Measurements from ENCODE around the gene TBP.
A peak's percentile ranks its signal among the peaks of the same experiment; 100 is the strongest.
"Not testable (repeated sequence)": the region's sequence is repeated elsewhere in the genome, so short reads cannot be mapped to it uniquely, and the experiment has no call there.

TBP gene

DNA sequence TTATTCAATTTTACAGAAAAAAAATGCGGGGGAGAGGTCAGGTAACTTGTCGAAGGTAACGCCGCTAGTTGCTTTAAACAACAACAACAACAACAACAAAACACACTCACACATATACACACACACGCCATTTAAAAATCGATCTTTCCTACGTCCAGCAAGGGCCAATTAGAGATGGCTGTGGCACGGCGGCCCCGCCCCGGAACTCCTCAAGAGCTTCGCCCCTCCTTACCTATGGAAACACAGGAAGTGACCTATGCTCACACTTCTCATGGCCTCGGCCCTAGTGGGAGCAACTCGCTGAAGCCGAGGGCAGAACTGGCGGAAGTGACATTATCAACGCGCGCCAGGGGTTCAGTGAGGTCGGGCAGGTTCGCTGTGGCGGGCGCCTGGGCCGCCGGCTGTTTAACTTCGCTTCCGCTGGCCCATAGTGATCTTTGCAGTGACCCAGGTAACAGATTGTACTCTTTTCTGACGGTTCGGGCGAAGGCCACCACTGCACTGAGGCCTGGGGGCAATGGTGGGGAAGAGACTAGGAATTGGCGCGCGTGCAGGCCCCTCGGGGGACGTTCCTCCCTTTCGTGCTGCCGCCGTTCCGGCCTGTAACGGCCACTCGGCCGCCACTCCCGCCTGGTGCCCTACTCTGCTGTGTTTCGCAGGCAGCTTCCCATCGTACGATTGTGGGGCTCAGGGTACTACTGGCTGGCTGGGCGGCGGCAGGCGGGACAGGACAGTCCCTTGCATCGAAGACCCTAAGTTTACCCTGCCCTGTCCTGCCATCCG is at the start of gene TBP:
TBP (plus strand) TSS at position 357 of the 783 bp plus-strand sequence. CDS start 2,661 bp downstream, outside the sequence.
- peak; percentile 92 to 96 (median 93) for DNase-seq (ENCODE audit: low read depth in 3 of 3)

DNA sequence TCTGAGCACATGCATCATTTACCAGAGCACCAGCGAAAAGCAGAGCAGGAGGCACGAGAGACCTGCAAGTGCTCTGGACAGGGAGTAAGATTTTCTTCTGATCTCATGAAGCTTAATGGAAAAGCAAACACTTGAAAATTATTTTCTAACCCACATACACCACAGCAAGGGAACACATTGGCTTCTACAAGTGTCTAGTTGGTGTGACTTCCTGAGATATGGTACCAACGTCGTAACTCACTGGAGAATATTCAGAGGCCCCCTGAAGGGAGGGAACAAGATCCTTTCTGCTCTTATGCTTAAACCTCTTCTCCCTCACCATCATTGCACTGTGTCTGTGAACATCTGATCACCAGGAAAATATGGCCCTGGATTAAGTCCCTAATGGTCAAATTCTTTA is 49.7 kb upstream of the TBP start:
- DNase-seq (ENCODE audit: low read depth in 3 of 3) = no peak

DNA sequence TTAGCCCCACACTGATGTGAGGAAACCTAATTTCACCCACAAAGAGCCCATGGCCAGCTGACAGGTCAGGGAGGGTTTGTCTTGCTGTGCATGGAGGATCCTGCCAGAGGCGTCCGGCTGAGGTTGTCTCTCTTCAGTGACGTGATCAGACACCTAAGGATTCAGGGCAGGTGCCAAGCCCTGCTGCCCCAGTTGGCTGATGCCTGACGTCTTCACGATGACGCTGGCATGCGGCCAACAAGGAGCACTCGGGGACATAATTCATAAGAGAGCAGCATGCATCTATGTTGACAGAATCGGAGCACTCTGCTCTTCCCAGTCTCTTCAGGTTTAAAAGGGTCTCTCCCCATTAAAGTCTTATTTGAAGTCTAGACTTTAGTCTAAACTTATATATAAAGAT is 48.9 kb upstream of the TBP start:
- no peak for DNase-seq (ENCODE audit: low read depth in 3 of 3)

DNA sequence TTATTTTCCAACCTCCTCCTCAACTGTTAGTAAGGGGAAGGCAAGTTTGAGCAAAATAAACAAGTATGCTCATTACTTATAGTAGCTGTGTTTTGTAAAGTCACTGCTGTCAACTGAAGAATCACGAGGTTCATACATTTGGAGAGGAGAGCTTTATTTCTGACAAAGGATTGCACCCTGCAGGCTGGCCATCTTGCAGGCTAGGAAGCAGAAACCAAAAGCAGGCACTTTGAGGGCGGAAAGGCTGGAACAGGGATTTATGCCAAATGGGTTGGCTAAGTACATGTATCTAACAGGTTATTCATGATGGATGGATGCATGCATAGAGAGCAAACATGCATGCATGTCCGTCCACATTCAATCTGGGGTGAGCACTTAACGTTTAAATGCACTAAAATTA is 47.7 kb upstream of the TBP start:
- no peak for DNase-seq (ENCODE audit: low read depth in 3 of 3)

DNA sequence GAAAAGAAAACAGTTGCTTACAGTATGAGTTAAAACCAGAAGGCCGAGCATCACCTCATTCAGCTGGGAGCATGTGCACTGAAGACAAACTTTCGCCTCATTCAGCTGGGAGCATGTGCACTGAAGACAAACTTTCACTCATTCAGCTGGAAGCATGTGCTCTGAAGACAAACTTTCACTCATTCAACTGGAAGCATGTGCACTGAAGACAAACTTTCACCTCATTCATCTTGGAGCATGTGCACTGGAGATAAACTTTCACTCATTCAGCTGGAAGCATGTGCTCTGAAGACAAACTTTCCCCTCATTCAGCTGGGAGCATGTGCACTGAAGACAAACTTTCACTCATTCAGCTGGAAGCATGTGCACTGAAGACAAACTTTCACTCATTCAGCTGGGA is 46.4 kb upstream of the TBP start:
- not testable (repeated sequence) for DNase-seq (ENCODE audit: low read depth in 3 of 3)

DNA sequence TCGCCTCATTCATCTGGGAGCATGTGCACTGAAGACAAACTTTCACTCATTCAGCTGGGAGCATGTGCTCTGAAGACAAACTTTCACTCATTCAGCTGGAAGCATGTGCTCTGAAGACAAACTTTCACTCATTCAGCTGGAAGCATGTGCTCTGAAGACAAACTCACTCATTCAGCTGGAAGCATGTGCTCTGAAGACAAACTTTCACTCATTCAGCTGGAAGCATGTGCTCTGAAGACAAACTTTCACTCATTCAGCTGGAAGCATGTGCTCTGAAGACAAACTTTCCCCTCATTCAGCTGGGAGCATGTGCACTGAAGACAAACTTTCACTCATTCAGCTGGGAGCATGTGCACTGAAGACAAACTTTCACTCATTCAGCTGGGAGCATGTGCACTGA is 45.9 kb upstream of the TBP start:
- DNase-seq (ENCODE audit: low read depth in 3 of 3) = not testable (repeated sequence)

DNA sequence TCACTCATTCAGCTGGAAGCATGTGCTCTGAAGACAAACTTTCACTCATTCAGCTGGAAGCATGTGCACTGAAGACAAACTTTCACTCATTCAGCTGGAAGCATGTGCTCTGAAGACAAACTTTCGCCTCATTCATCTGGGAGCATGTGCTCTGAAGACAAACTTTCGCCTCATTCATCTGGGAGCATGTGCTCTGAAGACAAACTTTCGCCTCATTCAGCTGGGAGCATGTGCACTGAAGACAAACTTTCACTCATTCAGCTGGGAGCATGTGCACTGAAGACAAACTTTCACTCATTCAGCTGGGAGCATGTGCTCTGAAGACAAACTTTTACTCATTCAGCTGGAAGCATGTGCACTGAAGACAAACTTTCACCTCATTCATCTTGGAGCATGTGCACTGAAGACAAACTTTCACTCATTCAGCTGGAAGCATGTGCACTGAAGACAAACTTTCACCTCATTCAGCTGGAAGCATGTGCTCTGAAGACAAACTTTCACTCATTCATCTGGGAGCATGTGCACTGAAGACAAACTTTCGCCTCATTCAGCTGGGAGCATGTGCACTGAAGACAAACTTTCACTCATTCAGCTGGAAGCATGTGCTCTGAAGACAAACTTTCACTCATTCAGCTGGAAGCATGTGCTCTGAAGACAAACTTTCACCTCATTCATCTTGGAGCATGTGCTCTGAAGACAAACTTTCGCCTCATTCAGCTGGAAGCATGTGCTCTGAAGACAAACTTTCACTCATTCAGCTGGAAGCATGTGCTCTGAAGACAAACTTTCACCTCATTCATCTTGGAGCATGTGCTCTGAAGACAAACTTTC is 45.1 kb upstream of the TBP start:
- not testable (repeated sequence) for DNase-seq (ENCODE audit: low read depth in 3 of 3)

DNA sequence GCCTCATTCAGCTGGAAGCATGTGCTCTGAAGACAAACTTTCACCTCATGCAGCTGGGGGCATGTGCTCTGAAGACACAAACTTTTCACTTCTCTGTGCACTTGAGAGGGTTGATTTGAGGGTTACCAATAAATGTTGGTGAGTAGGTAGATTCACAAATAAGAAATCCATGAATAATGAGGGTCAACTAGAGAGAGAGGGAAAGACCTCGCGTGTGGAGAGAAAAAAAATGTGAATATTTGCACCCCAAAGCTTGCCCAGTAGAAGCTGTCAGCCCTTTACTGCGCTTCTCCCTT is 44.5 kb upstream of the TBP start:
- DNase-seq (ENCODE audit: low read depth in 3 of 3) = no peak

DNA sequence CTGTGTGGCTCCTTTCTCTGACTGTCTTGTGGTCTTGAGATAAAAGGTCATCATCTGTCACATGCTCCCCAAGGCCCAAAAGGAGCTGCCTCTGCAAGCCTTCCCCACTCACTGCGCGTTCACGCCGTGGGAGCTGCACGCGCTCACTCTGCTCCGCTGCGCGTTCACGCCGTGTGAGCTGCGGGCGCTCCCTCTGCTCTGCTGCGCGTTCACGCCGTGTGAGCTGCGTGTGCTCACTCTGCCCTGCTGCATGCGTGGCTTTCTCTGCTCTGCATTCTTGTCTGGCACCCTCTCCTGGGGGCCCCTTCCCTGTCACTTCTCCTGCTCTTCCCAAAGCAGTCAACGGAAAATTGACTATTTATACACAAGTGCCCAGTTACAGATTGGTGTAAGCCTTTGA is 43.5 kb upstream of the TBP start:
- no peak for DNase-seq (ENCODE audit: low read depth in 3 of 3)

DNA sequence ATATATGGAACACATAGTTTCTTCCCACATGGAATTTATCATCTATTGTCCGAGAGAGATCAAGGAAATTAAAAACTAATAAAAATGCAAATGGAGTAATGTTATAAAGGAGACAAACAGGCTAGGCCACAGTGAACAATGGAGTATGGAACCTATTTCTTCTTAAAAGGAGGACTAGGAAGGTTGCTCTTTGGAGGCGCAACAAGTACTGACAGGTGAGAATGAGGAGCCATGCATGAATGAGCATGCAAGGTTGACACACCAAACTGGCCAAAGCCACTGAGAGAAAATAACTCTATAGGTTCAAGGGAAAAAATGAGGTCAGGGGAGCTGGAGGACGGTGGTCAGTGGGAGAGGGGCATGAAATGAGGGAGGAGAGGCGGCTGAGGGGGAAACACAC is 41.9 kb upstream of the TBP start:
- no peak for DNase-seq (ENCODE audit: low read depth in 3 of 3)

DNA sequence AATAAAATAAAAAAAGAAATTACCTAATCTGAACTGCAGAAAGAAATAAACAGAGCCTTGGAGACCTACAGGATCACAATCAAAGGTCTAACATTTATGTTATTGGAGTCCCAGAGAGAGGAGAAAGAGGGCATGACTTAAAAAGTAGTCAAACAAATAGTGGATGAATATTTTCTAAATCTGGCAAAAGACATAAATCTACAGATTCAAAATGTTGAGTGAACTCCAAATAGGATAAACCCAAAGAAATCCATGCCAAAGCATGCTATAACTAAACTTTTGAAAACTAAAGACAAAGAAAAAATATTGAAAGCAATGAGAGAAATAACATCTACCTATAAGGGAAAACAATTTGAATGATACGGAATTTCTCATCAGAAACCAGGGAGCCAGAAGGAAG is 39.3 kb upstream of the TBP start:
- DNase-seq (ENCODE audit: low read depth in 3 of 3) = no peak

DNA sequence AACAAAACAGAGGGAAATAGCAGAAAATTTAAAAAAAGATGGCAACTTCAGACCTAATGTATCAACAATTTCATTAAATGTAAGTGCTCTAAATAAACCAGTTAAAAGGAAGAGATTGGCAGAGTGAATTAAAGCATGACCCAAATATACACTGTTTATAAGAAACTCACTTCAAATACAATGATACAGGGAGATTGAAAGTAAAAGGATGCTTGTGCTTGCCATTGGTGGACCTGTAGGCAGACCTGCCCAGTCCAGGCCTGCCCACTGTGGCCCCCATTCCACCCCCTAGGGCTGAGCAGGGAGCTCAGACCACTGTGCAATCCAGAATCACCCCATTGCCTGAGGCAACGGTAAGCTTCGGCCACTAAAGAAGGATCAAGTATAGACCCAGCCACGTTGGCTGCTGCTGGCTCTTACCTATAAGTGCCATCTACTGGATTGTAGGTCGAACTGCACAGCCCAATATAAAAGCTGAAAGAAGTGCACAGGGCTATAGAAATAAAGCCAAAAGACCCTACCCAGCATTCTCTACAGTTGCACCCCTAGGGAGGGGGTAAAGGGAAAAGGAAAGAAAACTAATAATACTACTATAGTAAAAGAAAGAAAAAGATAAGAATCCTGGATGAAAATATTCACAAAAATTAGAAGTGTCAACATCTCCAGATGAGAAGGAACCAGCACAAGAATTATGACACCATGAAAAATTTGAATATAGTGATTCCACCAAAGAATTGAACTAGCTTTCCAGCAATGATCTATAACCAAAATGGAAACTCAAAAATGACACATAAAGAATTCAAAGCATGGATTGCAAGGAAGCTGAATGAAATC is 37.2 kb upstream of the TBP start:
- DNase-seq (ENCODE audit: low read depth in 3 of 3) = peak; percentile 1 to 22 (median 7)

DNA sequence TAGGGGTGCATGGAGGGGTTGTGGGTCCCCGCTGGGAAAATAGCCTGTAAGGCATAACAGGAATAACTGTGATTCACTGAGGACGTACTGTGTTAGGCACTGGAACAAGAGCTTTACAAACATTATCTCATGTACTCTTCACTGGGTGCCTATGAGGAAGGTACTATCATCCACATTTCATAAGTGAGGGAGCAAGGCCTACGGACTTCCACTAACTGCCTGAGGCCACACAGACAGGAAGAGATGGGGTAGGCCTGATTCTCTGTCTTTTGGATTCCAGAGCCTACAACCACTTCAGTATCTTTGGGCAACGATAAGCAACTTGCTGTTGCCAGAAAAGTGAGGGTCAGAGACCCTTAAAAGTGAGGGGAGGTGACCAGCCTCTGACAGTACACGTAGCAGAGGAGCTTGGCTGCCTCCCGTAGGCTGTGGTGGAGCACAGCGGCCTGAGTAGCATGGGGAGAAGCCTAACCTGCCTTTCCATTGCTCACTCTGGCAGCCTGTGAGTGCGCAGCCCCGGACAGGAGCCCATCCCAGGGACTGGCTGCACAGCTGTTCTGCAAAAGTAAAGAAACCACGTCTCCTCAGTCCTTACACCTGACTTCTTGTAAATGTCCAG is 31.5 kb upstream of the TBP start:
- DNase-seq (ENCODE audit: low read depth in 3 of 3) = no peak

DNA sequence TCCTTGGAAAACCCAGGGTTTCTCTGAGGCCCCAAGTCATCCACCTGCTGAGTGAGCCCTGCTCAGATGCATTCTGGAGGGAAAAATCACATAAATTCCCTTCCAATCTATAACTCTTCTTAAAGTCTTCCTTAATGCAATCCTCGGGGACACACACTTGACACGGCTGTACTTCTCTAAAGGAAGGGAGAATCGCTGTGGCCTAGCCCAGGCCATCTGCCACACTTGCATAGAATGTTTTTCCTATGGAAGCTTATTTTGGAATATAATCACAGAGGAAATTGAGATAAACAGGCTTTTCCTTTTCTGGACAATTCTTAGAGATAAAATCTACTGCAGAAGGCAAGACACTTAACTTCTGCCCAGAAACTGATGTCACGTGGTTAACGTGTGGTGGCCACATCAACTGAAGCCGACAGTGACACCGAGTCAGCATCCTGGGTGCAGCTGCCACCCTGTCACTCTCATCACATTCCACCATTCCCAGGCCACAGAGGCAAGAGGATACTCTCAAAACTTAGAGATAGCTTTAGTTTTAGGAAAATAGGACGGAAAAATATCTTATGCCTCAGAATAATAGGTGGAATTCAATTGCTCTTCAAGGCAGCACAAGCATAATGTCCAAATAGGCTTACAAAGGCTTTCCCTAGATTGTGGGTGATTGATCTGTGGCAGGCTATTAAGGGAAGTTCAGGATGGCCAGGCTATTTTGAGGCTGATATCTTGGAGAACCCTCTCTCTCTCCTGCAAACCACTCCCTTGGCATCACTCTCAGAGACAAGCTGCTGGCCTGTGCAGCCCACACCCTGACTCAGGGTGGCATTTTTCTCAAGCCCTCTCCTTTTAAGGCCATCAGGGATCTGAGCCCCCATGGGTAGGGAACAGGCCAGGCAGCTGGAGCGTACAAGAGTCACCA is 30.7 kb upstream of the TBP start:
- DNase-seq (ENCODE audit: low read depth in 3 of 3) = no peak

DNA sequence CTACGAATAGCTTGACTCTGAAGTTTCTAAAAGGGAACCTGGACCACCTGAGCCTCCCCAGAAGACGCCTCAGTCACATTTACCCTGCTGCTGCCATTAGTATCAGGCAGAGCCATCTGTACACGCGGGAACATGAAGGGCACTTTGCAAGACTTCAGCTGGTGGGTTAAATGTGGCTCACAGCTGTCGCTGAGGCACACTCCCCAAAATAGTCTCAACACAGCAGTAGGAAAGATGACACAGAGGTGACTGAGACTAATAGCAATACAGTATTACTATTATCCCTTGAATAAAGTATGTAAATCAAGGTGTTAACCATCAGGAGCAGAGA is 30.0 kb upstream of the TBP start:
- no peak for DNase-seq (ENCODE audit: low read depth in 3 of 3)

DNA sequence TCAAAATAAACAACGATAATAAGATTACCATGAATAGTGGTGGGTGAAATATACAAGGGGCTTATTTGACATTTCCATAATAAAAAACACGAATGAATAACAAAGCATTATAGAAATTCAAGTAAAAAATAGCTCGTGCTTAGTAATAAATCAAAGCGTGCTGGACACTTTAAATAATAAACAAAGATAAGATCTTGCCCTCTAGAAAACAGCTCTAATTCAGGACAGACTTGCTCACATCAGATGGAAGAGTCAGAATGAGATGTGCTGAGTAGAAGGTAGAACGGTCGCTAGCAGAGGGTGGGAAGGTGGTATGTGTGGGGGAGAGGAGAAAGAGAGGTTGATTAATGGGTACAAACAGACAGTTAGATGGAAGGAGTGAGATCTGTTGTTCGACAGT is 28.4 kb upstream of the TBP start:
- DNase-seq (ENCODE audit: low read depth in 3 of 3) = no peak

DNA sequence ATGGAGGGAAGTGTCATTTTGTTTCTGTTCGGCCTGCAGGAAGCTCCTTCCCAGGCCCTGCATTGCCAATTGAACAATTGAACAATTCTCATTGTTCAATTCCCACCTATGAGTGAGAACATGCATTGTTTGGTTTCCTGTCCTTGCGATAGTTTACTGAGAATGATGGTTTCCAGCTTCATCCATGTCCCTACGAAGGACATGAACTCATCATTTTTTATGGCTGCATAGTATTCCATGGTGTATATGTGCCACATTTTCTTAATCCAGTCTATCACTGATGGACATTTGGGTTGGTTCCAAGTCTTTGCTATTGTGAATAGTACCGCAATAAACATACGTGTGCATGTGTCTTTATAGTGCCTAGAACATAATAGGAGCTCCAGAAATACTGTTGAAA is 26.2 kb upstream of the TBP start:
- DNase-seq (ENCODE audit: low read depth in 3 of 3) = not testable (repeated sequence)

DNA sequence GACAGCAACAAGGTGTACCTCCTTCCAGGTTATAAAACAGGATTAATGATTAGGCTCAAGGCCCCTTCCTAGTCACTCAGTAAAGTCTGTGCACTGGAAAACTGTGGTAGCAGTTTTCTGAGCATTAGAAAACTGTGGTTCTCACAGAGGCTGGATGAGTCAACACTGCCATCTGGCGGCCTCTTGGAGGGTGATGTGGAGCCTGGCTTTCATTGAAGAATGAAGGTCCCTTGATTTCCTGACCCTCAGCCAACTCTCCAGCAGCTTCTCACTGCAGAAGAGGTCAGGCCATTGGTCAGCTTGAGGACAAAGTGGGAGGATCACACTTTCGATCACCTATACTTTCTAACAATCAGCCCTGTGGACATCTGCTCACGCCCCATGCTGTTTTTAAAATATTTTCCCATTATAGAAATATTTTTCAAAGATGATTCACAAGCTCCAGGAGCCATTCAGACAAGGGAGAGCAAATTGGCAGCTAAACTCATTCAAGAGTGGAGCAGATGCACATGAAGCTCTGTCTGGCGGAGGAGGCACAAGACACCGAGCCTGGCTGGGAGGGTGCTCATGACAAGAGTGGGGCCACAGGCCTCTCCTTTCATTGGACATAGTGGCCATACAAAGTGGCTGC is 24.2 kb upstream of the TBP start:
- peak in 2 of 3 donors; percentile 39 to 49 for DNase-seq (ENCODE audit: low read depth in 3 of 3)

DNA sequence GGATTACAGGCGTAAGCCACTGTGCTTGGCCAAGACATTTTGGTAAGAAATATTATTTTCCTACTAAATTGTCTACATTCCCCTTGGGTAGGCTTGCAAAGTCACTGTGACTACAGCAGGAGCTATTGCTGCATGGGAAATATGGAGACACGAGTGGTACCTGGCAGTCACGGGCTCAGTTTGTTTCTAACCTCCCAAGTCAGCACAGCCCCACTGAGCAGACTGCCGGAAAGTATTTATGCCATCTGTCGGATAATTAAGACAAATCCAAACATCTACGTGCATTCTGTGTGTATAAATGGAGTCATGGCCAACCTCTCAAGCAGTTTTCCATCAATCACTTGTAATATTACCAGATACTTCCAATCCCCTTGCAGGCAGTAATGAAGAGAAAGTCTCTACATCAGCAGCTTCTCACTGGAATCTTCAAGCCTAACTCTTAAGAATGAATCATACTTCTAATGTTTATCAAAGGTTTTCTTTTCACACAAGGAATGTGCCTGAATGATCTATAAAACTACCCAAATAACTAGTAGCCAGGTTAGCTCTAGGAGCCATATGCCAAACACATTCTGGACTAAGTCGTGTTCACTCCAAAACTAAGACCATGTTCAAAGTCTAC is 21.2 kb upstream of the TBP start:
- DNase-seq (ENCODE audit: low read depth in 3 of 3) = no peak

DNA sequence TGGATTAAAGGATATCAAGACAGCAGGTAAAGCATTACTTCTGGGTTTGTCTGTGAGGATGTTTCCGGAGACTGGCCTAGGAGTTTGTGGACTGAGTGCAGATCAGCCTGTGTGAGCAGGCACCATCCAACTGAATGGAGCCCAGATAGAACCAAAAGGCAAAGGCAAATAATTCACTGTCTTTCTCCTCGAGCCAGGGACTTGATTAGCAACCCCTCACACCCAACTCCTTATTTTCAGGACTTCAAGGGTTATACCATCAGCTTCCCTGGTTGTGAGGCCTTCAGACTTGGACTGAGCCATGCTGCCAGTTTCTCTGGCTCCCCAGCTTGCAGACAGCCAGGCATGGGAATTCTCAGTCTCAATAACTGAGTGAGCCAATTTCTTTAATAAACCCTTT is 20.4 kb upstream of the TBP start:
- DNase-seq (ENCODE audit: low read depth in 3 of 3) = no peak
